GM23338 (cell line): Measurements from ENCODE around the gene WDR35.

Experiments used
- CREB1 ChIP-seq: fragments of 250-450 bp; sonication (Bioruptor Pico); IDR thresholded peaks from 2 replicates; pipeline ENCODE4 v1.5.0; 2020; ENCODE audit warnings: low read depth, mild to moderate bottlenecking, moderate library complexity
- CTCF ChIP-seq, 2 experiments: fragments of 200-600 bp in 1 of 2; sonication (generic) in 1 of 2; conservative IDR thresholded peaks; 2 replicates each; pipeline versions ENCODE4 v1.5.1 to v1.6.1; 2016 to 2017; ENCODE audit warnings: antibody characterized with exemption in 2 of 2, low read depth in 2 of 2, mild to moderate bottlenecking in 2 of 2, moderate library complexity in 1 of 2
- EZH2 ChIP-seq: fragments of 200-600 bp; sonication (generic); IDR thresholded peaks from one replicate; pipeline ENCODE4 v1.8.0; 2017; ENCODE audit warnings: antibody characterized with exemption, mild to moderate bottlenecking, low read depth; ENCODE audit not compliant: unreplicated experiment
- EZH2phosphoT487 ChIP-seq: fragments of 200-600 bp; sonication (generic); IDR thresholded peaks from one replicate; pipeline ENCODE4 v1.8.1; 2018; ENCODE audit warnings: antibody characterized with exemption; ENCODE audit not compliant: unreplicated experiment
- POLR2AphosphoS5 ChIP-seq: IDR thresholded peaks from 2 replicates; pipeline ENCODE4 v1.6.1; 2016; ENCODE audit warnings: antibody characterized with exemption, low read depth
- REST ChIP-seq: IDR thresholded peaks from one replicate; pipeline ENCODE4 v1.6.1; 2018; ENCODE audit warnings: antibody characterized with exemption; ENCODE audit not compliant: unreplicated experiment
- ZNF114 ChIP-seq: fragments of 250-450 bp; sonication (Bioruptor Pico); IDR thresholded peaks from 2 replicates; pipeline ENCODE4 v1.5.0; 2020; ENCODE audit warnings: mild to moderate bottlenecking, moderate library complexity
- ZNF331 ChIP-seq: fragments of 250-450 bp; sonication (Bioruptor Pico); IDR thresholded peaks from 2 replicates; pipeline ENCODE4 v1.5.0; 2020; ENCODE audit warnings: low read depth, mild to moderate bottlenecking, moderate library complexity

GRCh38 chr2:20030224-20030623 lies 40.3 kb upstream of the WDR35 start:
- TF ChIP-seq EZH2 (no peak), CTCF (conservative IDR thresholded peaks at IDR 0.05; ENCODE audit: low read depth in 2 of 2) (no peak), POLR2AphosphoS5 (no peak), EZH2phosphoT487 (no peak), REST (no peak), ZNF114 (CRISPR knock-in tag) (no peak), CREB1 (no peak), ZNF331 (no peak)
